HK-2 (cell line): ENCODE measurements around the gene DCAF6.
"Not testable (repeated sequence)": the region's sequence is repeated elsewhere in the genome, so short reads cannot be mapped to it uniquely, and the experiment has no call there.

Experiments used
- DNase-seq: peaks from one replicate; pipeline ENCODE4 v3.0.0-alpha.2; 2018; ENCODE audit not compliant: unreplicated experiment

The DCAF6 gene

GRCh38 chr1:167936068-167936929, at the start of gene DCAF6:
Gene DCAF6, plus strand, starts transcription at chr1:167936683. Its CDS starts 229 bp downstream, at chr1:167936912.
- peak; percentile 95 for DNase-seq

GRCh38 chr1:167887187-167887586, 49.3 kb upstream of the DCAF6 start:
- not testable (repeated sequence) for DNase-seq

DNA sequence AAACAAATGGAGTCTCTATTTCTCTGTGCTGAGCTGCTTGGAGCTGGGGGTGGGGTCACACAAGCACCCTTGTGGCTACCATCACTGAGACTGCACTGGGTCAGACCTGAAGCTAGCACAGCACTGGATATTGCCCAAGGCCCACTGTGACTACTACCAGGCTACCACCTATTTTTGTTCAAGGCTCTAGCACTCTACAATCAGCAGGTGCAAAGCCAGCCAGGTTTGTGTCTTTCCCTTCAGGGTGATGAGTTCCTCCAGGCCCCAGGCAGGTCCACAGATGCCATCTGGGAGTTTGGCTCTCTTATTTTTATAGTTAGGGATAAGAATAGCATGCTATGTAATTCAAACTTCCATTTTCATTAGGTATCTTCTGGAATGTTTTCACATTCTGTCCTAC, 46.1 kb upstream of the DCAF6 start:
- no peak for DNase-seq

DNA sequence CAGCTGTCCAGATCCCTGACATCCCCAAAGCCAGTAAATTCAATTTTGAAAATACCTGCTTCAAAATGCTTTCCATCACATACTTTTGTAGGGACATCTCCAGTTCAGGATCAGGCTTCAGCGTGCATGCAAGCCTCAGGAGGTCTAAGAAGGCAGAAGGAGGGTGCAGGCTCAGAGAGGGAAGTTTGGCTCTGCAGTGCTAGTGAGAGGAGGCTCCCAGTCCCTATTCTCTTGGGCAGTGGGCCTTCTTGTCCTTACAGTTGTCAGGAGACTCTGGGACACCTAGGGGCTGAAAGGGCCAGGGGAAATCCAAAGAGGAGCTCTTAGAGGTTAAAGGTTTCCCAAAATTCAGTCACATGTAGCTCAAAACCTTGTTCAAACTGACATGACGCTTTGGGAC, 42.7 kb upstream of the DCAF6 start:
- DNase-seq, result no peak

GRCh38 chr1:167898578-167899222, 37.8 kb upstream of the DCAF6 start:
- DNase-seq, result no peak

DNA sequence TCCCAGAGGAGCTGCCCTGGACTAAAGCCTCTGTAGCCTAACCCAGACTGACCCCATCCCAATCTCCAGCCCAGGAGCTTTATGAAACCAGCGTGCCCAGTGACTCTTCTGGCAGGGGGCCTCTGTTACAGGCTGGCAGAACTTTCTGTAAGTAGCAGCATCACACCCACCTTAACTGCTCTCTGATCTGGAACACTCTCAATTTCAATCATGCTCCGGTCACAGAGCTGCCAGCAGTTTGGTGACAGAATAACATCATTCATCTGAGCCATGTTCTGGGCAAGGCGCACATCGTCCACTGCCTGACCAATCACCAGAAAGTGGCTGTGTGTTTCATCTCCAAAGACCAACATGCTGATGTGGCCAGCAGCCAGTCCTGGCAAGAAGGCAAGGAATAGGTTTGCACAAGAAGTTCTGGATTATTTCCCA, 37.2 kb upstream of the DCAF6 start:
- DNase-seq, result no peak

DNA sequence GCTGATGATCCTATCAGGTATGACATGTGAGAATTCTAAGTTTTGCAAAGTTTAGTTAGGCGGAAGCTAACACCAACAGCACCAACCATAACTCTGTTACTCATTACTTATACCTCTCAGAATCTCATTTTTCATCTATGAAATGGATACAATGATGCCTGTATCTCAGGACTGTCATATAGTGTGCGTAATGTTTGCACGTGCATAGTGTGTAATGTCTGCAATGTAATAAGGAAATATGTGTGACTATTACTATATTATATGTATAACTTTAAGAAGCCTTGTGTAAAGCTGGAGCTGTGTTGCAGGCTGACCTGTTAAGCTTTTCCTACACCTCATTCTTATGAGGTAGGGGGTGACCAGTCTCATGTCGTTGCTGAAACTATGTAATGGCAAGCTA, 35.6 kb upstream of the DCAF6 start:
- DNase-seq, result no peak

GRCh38 chr1:167904652-167905130, 31.8 kb upstream of the DCAF6 start:
- DNase-seq, result peak; percentile 57

- no peak for DNase-seq
Observed at GRCh38 chr1:167905182-167905581, 31.3 kb upstream of the DCAF6 start.

DNA sequence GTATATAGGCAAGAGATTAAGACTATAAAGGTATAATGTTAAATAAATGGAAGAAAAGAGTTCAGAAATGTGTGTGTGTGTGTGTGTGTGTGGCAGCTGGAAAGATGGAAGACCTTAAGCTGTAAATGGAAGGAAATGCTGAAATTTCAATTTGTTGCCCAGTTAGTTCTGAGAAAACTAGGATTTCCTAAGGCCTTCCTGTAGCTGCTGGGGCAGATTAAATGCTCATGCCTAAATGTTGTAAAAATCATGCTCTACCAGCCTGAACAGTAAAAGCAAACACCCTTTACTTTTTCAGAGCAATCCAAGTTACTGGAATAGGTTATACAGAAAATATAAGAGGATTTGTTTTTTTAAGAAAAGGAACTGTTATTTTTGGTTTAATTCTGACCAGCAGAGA, 30.8 kb upstream of the DCAF6 start:
- no peak for DNase-seq

DNA sequence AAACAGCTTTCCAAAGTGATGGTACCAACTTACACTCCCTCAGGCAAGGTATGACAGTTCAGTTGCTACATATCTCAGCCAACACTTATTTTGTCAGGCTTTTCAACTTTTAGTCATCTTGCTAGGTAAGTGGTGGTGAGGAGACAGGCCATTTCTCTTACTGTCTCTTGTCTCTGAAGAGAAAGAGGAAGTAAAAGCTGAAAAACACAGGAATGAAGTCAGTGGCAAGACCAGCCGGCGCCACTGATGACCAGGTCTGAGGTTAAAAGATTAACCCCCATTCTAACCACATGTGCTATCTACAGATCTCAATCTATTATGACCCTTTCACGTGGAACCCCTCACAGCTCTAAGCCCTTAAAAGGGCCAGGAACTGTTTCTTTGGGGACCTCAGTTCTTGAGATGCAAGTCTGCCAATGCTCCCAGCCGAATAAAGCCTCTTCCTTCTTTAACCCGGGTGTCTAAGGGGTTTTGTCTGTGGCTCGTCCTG, 26.7 kb upstream of the DCAF6 start:
- DNase-seq, result no peak

GRCh38 chr1:167910530-167910929, 26.0 kb upstream of the DCAF6 start:
- DNase-seq, result no peak

DNA sequence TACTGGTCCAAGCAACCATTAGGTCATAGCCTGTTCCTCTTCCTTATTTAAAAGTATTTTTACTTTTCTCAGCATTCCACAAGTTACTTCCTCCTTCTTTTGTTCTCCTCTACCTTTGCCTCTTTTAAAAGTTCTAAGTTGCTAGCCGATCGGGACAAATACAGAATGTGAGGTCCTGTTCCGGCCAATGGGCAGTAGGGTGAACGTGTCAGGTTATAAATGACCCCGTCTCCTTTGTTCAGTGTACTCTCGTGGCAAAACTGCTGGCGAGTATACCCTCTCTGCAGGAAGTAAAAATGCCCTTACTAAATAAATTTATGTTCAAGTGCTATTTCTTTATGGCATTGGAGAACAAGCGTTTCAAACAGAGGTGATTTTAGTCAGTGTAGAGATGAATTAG, 25.1 kb upstream of the DCAF6 start:
- DNase-seq, result no peak

GRCh38 chr1:167912294-167912693, 24.2 kb upstream of the DCAF6 start:
- DNase-seq, result no peak

DNA sequence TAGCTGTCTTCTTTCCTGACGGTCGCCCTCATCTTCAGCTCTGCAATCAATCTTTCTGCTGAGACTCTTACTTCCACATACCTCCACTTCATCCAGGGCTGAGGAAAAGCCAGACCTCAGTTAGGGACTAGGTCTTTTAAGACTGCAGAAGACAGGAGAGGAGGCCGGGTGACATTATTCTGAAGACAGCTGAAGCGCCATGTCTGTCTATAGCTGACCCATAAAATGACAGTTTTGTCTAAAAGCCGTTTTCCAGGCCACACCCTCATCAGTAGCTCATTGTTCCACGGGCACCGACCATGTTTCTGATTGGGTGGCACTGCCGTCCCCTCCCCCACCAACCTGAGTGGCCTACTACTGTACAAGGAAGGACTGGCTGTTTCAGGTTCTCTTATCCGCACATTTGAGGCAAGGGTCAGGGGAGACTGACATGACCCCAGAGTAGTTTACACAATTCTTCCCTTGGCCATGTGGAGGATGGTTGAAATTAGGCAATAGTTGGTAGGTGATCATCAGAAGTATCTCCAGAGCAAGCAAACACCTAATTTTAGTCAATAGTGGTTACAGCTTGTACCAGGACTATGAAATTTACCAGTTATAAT, 22.5 kb upstream of the DCAF6 start, which contains the start of gene ADCY10:
Gene ADCY10, minus strand, starts transcription at position 240 of the 602 bp plus-strand sequence. CDS start 8,994 bp downstream, outside the sequence.
- no peak for DNase-seq

DNA sequence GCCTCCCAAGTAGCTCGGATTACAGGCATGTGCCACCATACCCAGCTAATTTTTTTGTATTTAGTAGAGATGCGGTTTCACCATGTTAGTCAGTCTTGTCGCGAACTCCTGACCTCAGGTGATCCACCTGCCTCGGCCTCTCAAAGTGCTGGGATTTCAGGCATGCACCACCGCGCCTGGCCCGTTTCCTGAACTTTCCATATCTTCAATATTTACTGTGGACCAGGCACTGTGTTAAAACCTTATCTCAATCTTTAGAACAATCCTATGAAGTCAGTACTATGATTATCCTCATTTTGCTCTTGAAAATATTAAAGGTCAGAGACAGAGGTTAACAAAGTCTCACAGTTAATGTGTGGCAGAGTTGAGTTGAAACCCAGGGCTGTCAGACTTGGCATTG, 20.9 kb upstream of the DCAF6 start:
- no peak for DNase-seq

DNA sequence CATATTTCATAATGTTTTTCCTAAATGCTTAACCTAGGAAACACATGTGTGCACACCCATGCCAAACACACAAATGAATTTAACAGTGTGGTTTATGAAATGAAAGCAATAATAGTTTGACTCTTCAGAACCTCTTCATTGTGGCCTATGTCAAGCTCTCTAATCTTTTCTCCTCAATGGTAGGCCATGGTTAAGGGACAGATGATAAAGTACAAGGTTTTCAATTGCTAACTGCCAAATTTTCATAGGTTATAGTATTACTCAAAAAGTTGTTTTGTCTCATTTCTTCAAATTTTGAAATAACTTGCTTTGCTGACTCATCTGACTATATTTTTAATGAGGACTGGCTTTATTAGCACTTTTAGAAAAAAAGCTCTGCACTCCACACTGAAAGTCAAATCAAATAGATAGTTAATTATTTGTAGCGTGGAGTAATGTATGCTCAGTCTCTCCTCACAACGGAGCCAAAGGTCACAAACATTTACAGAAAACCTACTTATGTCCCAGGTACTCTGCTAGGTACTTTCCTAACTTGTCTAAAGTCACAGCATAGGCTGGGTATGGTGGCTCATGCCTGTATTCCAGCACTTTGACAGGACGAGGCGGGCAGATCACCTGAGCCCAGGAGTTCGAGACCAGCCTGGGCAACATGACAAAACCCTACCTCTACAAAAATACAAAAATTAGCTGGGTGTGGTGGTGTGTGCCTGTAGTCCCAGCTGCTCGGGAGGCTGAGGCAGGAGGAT, 19.5 kb upstream of the DCAF6 start:
- no peak for DNase-seq

DNA sequence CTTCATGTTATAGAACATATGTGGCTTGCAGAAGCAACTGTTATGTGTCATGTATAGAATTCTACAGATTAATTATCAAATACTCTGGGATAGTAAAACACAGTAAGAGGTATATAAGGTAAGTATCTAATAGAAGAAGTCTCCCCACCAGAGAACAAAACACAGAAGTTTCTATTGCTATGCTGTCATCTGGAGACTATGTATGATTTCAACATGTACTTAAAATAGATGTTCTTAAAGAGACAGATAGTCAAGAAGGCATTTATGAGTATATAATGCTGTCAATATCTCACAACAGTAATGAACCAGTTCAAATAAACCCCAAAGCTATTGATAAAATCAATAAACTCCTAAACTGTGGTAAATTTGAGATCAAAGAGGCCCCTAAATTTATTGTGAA, 14.5 kb upstream of the DCAF6 start:
- no peak for DNase-seq

- DNase-seq, result no peak
Observed at GRCh38 chr1:167922611-167923074, 13.8 kb upstream of the DCAF6 start.

DNA sequence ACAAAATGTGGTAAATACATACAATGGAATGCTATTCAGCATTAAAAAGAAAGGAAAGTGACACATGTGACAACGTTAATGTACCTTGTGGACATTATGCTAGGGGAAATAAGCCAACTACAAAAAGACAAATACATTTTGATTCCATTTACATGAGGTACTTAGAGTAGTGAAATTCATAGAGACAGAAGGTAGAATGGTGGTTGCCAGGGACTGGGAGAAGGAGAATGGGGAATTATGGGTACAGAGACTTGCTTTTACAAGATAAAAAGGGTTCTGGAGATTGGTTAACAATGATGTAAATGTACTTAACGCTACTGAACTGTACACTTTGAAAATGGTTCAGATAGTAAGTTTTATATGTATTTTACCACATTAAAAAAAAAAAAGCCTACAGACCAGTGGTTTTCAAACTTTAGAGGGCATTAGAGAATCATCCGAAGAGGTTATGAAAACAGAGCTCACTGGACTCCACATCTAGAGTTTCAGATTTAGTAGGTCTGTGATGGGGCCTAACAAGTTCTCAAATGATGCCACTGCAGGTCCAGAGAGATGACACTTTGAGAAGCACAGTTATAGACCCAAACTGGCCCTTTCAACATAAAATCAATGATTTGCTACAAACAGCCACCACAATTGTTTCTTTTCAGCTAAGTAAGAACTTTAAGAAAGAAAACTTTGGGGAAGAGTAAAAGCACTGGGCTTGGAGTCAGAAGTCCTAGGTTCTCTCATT, 13.0 kb upstream of the DCAF6 start:
- DNase-seq, result no peak

- DNase-seq, result no peak
Observed at GRCh38 chr1:167924102-167924501, 12.4 kb upstream of the DCAF6 start.
